ENCODE results near the gene LYPD6B. TPM values are rescaled to one million over a fixed set of nuclear protein-coding genes. Genes with fewer than 3 reads are reported as not detected.

Gene LYPD6B
- total RNA-seq, 4 donors from 2014 or later: 3.1 to 9.2 (median 7.6) TPM

- Histone ChIP-seq H3K9me3 (no peaks in the 10 kb centered on the region), H3K36me3 (no peaks in the 10 kb centered on the region), H3K27ac (no peak overlapping the region), H3K4me1 (peaks cover 0 to 7% (median 0%) of the 10 kb centered on the region in 3 donors), H3K4me3 (no peak overlapping the region), H3K27me3 (peaks cover 0 to 23% (median 0%) of the 10 kb centered on the region in 4 donors)
- no peak for DNase-seq
- WGBS, 2 donors: 83 to 90% methylated on average over 16 to 18 of the region's 31 CpGs
- TF ChIP-seq POLR2A (IDR thresholded peaks at IDR 0.05): no peak
- TF ChIP-seq CTCF (IDR thresholded peaks at IDR 0.05): no peak
- intact Hi-C loops (cut with DNase I): no loop called here
Measured at GRCh38 chr2:149009576-149010461, 28.7 kb upstream of the LYPD6B start.

GRCh38 chr2:149012545-149012944, 26.0 kb upstream of the LYPD6B start:
- Histone ChIP-seq H3K4me3 (no peak overlapping the region), H3K27me3 (peaks cover 0 to 39% (median 0%) of the 10 kb centered on the region in 4 donors), H3K27ac (no peak overlapping the region), H3K9me3 (no peaks in the 10 kb centered on the region), H3K4me1 (peaks cover 0 to 9% (median 0%) of the 10 kb centered on the region in 3 donors), H3K36me3 (no peaks in the 10 kb centered on the region)
- 86 to 88% methylated on average over 8 to 9 of the region's 9 CpGs for WGBS, 2 donors
- intact Hi-C loops (cut with DNase I): no loop called here
- DNase-seq: no peak
- no peak for TF ChIP-seq CTCF (IDR thresholded peaks at IDR 0.05)
- no peak for TF ChIP-seq POLR2A (IDR thresholded peaks at IDR 0.05)

DNA sequence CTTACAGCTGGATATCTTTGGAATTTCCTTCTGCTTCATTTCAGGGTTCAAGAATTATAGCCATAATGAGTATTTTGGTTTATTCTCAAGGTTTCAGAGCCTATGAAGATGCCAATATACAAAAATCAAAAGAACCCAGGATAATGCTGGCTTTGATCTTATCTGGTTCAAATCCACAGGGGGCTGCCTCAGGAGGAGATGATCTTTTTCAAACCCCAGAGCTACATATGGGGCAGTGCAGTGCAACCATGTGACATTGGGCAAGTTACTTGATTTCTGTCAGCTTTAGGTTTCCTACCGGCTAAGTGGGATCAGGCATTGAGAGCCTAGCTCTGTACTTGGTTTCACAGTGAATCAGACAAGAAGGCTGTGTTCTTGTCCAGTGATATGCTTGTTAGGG, 23.0 kb upstream of the LYPD6B start:
- Histone ChIP-seq H3K27ac (no peak overlapping the region), H3K4me3 (no peak overlapping the region), H3K4me1 (peaks cover 0 to 27% (median 7%) of the 10 kb centered on the region in 3 donors), H3K36me3 (no peaks in the 10 kb centered on the region), H3K9me3 (no peaks in the 10 kb centered on the region), H3K27me3 (peaks cover 0 to 35% (median 0%) of the 10 kb centered on the region in 4 donors)
- no peak for DNase-seq
- intact Hi-C loops (cut with DNase I): loop anchor here (5.0 kb wide), 1 partner anchor 542 kb away; no protein-coding TSS in a partner anchor
- WGBS, 2 donors: 86% methylated on average over 1 of the region's 1 CpG; no CpG with 5 or more reads in 1 of the 2 donors
- no peak for TF ChIP-seq POLR2A (IDR thresholded peaks at IDR 0.05)
- no peak for TF ChIP-seq CTCF (IDR thresholded peaks at IDR 0.05)

GRCh38 chr2:149015926-149016563, 22.5 kb upstream of the LYPD6B start:
- no peak for DNase-seq
- Histone ChIP-seq H3K4me3 (no peak overlapping the region), H3K27me3 (peaks cover 0 to 35% (median 0%) of the 10 kb centered on the region in 4 donors), H3K4me1 (peaks cover 0 to 27% (median 7%) of the 10 kb centered on the region in 3 donors), H3K27ac (no peak overlapping the region), H3K36me3 (no peaks in the 10 kb centered on the region), H3K9me3 (no peaks in the 10 kb centered on the region)
- TF ChIP-seq CTCF (IDR thresholded peaks at IDR 0.05) (no peak), POLR2A (IDR thresholded peaks at IDR 0.05) (no peak)
- intact Hi-C loops (cut with DNase I): loop anchor here (5.0 kb wide), 1 partner anchor 541 kb away; no protein-coding TSS in a partner anchor
- WGBS, 2 donors: 78 to 88% methylated on average over 4 of the region's 4 CpGs
